ENCODE data around the gene MPP7.

GRCh38 chr10:28273343-28273742 lies 29.5 kb downstream of the MPP7 start:
- no peak for TF ChIP-seq POLR2A (IDR thresholded peaks at IDR 0.05)
- no peak for TF ChIP-seq CTCF (IDR thresholded peaks at IDR 0.05)
- TF ChIP-seq POLR2AphosphoS5 (IDR thresholded peaks at IDR 0.05), result no peak

Measured in breast epithelium (tissue), 3 donors.